GM19240 (cell line): ENCODE data around the gene CCN6.
"Not testable (repeated sequence)": the region's sequence is repeated elsewhere in the genome, so short reads cannot be mapped to it uniquely, and the experiment has no call there.

Experiments used
- DNase-seq: peaks from one replicate; pipeline ENCODE4 v3.0.0; 2011; ENCODE audit warnings: low spot score; ENCODE audit not compliant: insufficient read length

The CCN6 gene

DNA sequence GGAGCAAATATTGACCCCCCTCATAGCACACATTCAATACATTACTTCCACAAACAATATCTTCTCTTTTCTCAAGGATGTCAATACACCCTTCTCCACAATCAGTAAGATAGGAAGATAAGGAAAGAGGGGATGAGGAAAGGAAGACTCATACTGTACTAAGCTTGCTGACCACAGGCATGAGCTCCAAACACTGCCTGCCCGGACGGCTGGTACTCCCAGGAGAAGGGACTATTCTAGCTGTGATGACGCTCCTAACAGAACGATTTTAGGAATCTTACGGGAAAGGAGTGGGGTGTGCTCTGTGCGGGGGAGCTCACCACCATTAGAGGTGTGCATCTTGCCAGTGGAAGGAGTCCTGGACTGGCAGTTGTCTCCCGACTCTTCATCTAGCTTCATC, 3.9 kb upstream of the CCN6 start:
- no peak for DNase-seq

- DNase-seq: no peak
These were observed 3.5 kb upstream of the CCN6 start for GRCh38 chr6:112050429-112050828.

GRCh38 chr6:112051251-112051740, 2.6 kb upstream of the CCN6 start:
- not testable (repeated sequence) for DNase-seq

DNA sequence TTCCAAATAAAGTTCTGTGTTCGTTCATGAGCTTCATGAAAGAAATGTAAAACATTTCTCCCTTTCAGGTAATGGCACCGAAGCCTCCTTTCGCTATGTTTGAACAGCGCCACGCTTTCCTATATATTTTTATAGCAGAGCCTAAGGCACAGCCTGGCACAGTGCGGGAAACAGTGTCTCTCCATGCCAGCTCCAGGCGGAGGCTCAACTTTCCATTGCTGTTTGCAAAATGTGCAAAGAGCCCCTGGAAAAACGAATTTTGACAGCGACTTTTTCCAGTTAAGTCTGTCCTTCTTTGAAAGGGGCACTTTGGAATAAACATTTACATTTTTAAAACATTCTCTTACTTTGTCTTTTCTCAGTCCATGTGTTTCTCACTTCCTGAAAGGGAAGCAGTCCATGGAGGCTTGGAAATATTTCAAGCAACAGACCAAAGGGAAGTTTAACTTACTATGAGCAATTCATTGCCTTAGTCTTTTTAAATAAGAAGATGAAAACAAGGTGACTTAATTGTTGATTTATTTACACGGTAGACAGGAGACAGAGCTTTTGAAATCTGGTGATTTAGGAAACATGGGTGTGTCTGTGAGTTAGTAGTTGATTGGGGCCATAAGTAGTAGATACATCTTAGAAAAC, 769 bp downstream of the CCN6 start:
- no peak for DNase-seq

DNA sequence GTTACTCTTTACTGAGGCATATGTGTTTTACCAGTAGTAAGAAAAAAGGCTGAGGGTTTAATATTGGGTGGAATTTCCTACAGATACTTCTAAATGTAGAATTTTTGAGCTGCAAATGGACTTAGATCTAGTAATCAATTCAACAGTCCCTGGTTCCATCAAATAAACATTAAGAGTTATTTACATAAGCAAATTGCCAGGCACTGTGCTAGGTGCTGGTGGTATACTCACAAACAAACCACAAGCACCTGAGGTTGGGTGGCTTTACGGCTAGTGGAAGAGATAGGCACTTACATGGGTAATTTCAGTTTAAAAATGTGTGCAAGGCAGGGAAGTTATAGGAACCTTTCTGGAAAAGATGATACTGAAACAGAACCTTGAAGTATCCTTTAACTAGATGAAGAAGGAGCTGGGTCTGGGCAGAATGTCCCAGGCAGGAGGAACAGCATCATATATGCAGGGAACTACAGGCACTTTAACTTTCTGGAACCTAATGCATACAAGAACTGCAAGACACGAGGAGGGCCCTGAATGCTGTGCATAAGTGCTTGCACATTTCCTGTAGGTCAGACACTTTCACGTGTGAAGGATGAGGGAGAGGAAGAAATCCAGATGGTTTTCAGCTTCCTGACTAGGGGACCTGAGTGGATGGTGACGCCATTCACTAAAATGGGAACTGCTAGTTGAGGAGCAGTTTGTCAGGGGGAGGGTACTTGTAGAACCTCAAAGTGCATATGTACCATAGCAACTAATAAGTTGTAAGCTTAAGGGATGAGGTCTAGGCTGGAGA, 4.5 kb downstream of the CCN6 start:
- no peak for DNase-seq

GRCh38 chr6:112061605-112062004, 7.7 kb downstream of the CCN6 start:
- no peak for DNase-seq

- no peak for DNase-seq
These were observed 9.1 kb downstream of the CCN6 start for GRCh38 chr6:112062966-112063365.

DNA sequence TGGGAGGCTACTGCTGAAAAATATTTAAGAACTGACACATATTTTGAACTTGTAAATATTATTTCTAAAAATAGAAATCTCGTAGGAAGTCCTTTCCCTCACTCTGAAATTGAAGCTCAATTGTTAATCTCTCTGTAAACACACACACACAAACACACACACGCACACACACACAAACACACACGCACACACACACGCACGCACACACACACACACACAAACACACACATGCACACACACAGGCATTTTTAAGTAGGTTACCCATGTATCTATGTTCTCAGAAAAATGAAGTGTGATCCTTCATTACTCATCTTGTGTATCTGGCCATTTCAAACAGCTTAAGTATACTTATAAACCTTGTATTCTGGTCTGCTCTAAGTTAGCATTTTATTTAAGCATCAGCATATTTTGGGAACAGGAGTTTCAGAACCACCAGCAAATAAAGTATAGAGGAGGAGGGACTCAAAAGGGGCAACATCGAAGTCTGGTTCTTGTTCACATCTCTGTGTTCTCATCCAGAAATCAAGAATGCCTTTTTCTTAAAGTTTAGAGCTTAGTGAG, 11.6 kb downstream of the CCN6 start:
- no peak for DNase-seq

- no peak for DNase-seq
These were observed 12.7 kb downstream of the CCN6 start for GRCh38 chr6:112066606-112067005.

DNA sequence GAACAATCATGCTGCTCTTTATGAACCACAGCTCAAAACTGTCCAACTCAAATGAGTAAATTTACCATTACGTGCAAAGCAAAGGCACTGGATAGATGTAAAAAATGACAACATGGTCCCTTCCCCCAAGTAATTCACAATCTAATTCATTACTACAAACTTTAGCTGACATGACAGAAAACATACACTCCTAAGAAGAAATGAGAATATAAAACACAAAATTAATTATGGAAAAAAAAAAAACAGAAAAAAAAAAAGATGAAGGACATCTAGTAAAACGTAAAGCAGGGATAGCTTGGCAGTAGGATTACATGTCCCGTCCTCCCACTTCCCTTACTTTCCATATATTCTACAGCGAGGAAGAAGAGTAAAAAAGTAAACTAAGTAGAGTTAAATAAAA, 27.7 kb downstream of the CCN6 start:
- DNase-seq: no peak

DNA sequence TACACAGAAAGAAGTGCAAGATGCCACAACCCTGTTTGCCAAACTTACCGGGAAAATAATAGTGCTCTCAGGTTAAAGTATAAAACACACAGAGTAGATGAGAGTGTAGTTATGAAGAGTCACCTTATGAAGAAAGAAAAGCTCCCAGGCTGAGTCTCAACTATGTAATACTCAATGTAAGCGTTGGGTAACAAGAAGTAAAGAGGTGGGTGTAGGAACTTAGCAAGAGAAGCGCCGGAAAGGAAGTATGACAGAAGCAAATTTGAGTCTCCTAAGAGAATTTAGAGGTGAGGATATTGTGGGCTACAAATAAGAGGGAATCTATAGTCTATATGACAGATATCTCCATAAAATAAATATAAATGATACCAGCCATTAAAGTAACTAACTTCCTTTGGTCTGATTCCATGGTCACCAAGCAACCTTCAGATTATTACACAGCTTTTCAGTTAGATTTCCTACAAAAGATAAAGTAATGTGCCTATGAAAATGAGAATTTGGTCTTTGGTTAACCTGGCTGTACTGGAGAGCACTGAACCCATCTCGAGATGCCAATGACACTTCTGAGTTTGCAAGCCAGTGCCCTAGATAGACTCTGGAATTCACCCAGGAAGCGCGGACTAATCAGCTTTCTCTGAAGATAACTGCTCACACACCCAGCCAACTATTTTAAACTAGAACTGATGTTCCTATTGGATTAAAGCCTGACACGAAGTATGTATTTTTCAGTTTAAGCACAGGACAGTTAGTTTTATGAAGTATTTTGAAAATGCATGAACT, 31.6 kb downstream of the CCN6 start:
- no peak for DNase-seq

- DNase-seq: no peak
These were observed 32.8 kb downstream of the CCN6 start for GRCh38 chr6:112086744-112087135.

- DNase-seq: peak; percentile 56
These were observed 33.4 kb downstream of the CCN6 start, which contains the start of the genes FAM229B and TUBE1 for GRCh38 chr6:112087136-112087911. FAM229B (plus strand) TSS chr6:112087591; CDS start chr6:112099284, 11,693 bp downstream. TUBE1 (minus strand) TSS chr6:112087482; CDS start chr6:112087434, 48 bp downstream.

DNA sequence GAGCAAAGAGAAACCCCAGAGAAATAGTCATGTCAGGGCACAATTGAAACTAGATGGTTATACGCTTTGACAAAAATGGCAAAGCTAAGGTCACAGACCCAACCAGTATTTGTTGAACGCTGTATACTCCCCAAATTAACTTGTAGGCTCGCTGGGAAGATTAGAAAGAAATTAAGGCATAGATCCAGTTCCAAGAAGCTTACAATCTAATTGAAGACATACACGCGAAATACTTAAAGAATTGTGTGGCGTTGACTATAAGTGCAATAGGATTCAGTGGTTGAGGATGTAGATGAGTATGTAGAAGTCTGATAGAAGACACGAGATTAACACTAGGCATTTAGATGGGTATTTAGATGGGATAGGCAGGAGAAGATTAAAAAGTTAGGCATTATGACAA, 34.0 kb downstream of the CCN6 start:
- DNase-seq: no peak

DNA sequence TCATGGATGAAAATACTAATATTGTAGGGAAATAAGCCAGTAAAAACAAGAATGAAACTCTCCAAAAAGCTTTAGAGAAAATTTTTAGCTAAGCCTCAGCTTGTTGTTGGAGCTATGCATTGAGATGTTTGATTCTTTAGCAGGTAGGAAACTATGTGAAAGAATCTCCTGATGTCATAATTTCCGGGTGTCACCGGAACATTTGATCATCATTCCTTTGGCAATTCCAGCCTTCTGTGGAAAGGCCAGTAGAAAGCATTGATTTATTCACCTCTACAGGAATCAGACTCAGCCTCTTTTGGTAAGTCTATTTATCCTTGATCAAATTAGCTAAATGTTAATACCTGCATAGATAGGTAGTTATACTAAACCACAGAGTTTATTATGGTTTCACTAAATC, 43.0 kb downstream of the CCN6 start:
- no peak for DNase-seq

GRCh38 chr6:112100561-112100960, 46.7 kb downstream of the CCN6 start:
- DNase-seq: no peak

DNA sequence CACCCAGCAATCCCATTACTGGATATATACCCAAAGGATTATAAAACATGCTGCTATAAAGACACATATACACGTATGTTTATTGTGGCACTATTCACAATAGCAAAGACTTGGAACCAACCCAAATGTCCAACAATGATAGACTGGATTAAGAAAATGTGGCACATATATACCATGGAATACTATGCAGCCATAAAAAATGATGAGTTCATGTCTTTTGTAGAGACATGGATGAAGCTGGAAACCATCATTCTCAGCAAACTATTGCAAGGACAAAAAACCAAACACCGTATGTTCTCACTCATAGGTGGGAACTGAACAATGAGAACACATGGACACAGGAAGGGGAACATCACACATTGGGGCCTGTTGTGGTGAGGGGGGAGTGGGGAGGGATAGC, 52.1 kb downstream of the CCN6 start:
- DNase-seq: not testable (repeated sequence)

DNA sequence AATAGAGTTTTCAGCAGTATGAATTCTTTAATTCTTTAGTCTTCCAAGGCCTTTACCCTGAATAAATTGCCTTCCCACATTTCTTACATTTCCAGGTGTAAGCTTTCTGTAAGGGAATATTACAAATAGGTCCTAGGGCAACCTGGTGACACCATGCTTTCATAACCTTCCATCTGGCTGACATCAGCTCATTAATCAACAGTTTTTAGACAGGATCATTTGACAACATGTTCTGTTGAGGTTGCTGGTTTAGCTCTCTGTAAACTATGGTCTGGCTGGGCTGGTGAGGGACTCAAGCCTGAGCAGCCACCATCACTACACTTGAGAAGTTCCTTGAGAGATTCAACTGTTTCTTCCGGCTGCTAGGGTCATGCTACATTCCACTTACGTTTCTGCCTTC, 52.7 kb downstream of the CCN6 start:
- no peak for DNase-seq

DNA sequence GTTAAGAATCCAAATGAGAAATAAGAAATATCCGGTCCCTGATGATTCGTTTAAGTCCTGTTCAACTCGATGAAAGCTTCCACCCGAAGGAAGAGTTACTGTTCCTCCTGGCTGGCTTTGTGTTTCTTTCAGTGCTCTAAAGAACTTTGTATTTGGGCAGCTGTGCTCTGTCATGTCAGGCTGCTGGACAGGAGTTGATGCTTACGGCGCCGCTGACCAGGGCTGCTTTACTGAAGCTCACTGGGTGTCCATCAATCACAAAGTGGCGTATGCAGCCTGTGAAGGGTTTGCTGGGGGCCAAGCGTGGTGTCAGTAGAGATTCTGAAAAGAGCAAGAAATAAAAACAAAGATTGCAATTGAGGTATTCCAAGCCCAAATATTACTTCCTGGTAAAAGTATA, 55.4 kb downstream of the CCN6 start:
- no peak for DNase-seq

DNA sequence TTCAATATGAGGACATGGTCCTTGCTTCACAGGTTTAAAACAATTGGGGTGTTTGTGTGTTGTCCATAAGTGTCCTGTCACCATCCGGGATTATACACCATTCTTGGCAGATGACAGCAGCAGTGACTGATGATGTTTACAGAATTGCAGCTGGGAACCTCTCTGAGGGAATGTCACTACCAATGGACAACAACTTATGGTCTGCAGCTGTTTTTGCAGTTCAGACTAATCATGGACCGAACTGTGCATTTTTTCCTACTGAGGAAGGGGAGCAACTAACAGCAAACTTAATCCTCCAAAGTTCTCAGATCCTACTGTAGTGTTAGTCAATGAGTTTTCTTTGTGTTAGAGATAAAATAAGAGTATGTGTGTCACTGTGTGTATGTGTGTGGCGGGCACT, 59.5 kb downstream of the CCN6 start:
- DNase-seq: no peak

DNA sequence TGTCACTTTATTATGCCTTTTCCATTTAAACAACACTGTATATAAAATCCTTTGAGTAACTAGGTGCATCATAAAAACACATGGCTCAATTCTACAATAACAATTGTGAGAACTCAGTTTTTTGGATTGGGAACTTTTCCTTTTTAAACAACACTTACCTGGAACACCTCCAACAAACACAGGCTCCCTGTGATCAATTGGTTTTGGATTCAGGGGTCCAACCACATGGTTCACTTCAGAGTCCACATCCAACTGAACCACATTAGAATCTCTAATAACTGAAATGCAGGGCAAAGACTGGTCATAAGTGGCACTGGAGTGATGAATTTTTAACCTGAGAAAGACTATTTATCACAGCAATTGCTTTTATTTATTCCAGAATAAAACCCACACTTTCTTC, 60.0 kb downstream of the CCN6 start:
- no peak for DNase-seq
